NCI-H128 (cell line): ENCODE measurements around the gene ARHGAP18.

Source experiments
- DNase-seq: peaks from one replicate; lab custom pipeline; 2025; ENCODE audit not compliant: unreplicated experiment; lab: John Stamatoyannopoulos, UW

The ARHGAP18 gene

DNA sequence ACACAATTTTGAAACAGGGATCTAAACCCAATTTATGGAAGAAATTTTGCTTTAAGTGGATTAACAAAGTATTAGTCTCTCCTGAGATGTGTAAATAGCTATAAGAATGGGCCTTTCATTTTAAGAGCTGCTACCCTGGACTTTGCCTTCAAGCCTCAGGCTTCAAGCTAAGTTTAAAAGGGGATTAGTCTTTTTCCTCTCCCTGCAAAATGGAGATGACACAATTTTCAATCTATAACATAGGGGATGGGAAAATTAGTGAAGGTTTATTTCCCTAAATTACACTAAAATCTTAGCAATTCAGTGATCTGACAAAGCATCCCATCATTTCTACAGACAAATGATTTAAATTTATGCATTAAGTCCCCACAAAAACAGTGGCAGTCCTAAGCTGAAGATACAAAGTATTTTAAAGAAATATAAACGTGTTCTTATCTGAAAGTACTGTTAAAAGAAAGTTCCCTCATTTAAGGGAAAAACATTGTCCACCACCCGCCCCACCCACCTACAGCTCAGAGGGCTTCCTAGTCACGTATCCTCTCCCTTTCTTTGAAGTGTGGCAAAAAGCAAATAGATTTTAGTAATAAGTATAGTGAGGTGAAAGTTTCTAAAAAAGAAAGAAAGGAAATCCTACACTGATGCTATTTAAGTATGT lies 14.5 kb downstream of the ARHGAP18 start:
- DNase-seq = no peak

GRCh38 chr6:129694036-129694435 lies 15.9 kb downstream of the ARHGAP18 start:
- no peak for DNase-seq

- DNase-seq = no peak
Measured at GRCh38 chr6:129692467-129692866, 17.5 kb downstream of the ARHGAP18 start.

- DNase-seq = no peak
Measured at GRCh38 chr6:129691709-129692108, 18.3 kb downstream of the ARHGAP18 start.

DNA sequence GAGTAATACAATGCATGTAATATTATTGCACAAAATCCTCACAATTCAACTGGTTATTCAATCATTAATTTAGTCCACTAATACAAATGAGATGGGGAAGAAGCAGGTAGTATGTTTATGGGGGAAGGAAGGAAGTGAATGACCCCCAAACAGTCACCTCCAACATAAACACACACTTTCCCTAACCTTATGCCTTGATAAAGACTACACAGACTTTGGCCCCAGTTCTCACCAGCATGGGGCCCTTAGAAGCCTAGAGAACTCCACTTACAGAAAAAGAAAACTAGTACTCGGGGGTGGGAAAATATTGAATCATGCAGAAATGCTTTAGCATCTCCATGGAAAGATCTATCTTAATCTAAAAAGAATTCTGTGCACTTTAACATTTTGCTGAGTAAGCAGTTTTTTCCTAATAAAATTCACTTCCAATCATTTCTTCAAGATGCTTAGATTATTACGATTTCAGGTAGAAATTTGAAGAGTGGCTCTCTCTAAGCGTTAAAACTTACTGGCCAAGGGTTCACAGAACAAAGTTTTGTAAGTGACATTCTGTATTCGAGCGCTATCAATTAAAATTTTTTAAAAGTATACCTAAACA lies 18.8 kb downstream of the ARHGAP18 start:
- DNase-seq = no peak

- DNase-seq = no peak
Measured at GRCh38 chr6:129686941-129687627, 22.9 kb downstream of the ARHGAP18 start.

- DNase-seq = no peak
Measured at GRCh38 chr6:129685662-129686031, 24.3 kb downstream of the ARHGAP18 start.

GRCh38 chr6:129684903-129685661 lies 24.9 kb downstream of the ARHGAP18 start:
- no peak for DNase-seq

DNA sequence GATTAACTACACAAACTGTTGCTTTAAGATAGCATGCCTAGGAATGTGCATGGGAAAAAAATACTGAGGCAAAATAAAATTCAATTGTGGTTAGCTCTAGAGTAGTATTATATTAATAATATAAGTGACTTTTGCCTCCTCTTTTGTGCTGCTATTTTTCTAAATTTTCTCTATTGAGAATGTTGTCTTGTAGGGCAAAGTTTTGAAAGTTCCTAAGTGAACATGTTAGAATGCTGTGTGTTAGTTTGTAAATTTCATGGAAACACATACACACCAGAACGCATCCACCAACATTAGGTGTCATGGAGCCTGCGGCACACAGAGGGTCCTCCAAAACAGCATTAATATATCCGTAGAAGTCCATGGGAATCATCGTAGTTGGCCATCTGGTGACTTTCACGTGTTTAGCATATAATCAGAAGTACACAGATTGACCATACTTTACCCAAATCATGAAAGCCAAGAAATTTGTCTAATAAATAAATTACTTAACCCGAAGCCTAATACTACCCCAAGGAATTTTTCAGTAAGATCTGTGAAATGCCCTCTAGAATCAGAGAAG lies 25.6 kb downstream of the ARHGAP18 start:
- DNase-seq = no peak

- DNase-seq = no peak
Measured at GRCh38 chr6:129683601-129684322, 26.2 kb downstream of the ARHGAP18 start.

- DNase-seq = no peak
Measured at GRCh38 chr6:129681913-129682205, 28.1 kb downstream of the ARHGAP18 start.

DNA sequence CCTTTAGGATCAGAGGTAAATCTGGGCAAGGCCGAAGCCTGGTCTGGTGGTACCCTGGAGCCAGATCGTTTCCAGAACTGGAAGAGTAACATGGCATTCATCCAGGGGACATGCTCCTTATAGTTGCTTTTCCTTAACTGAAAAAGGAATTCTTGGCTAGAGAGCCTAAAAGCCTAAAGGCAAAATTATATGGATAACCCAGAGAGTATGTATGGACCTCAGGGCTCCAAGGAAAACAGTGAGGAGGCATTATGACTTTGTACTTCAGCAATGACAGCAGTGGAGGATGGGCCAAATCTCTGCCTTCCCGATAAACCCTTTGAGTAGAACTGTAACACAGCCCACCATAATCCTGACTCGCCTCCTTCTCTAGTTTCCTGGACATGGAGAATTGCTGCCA lies 29.3 kb downstream of the ARHGAP18 start:
- no peak for DNase-seq

DNA sequence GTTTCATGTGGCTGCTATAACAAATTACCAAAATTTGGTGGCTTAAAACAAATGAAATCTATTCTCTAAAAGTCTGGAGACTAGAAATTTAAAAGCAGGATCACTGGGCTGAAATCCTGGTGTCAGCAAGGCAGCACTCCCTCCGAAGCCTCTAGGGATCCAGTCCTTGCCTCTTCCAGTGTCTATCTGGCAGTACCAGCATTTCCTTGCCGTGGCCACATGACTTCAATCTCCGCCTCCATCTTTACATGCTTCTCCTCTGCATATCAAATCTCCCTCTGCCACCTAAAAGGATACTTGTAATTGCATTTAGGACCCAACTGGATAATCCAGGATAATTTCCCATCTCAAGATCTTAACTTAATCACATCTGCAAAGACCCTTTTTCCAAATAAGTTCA lies 30.2 kb downstream of the ARHGAP18 start:
- DNase-seq = no peak

DNA sequence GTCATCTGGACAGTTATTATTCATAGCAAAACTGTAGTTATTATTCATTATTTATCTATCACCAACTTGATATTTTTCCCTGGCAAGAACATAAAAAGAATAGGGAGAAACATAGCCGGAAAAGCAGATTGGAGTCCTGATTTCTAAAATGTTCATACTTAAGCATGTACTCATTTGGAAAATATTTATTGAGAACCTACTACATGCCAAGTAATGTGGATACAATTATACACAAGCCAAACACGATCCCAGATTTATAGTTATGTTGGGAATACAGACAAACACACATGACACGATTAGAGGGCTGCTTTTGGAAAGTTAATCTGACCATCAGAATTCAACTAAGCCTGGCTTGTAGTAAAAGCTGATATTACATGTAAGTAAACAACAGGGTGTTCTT lies 30.7 kb downstream of the ARHGAP18 start:
- no peak for DNase-seq

GRCh38 chr6:129678463-129678862 lies 31.5 kb downstream of the ARHGAP18 start:
- no peak for DNase-seq

DNA sequence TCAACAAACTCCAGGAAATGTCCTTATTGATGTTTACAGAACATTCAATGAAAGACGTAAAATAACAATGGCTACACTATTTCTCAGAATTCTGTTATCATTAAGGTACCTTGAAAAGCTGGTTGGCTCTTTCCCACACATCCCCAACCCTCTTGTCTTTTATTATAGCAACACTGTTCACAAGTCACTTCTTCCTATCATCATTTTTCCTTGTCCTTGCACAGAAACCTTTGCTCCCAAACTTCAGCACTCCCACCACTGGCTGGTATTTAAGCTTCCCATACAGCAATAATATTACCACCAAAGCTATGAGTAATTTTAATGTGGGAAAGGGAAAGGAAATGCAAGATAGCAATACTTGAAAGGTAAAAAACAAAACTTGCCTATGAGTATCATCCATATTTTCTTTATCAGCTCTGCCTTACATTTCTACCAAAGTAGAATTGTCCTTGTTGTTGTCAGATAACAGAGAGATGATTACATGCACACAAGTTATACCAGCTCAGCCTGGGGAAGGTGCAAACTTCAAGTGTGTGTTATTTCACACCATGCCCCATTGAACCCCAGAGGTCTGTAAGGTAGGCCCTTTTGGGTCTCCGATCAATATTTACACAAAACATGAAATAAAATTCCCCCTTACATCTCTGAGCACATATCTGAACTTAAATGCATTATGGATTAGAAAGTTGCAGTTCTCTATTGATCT lies 32.2 kb downstream of the ARHGAP18 start:
- DNase-seq = no peak

- DNase-seq = no peak
Measured at GRCh38 chr6:129675669-129676472, 34.1 kb downstream of the ARHGAP18 start.

DNA sequence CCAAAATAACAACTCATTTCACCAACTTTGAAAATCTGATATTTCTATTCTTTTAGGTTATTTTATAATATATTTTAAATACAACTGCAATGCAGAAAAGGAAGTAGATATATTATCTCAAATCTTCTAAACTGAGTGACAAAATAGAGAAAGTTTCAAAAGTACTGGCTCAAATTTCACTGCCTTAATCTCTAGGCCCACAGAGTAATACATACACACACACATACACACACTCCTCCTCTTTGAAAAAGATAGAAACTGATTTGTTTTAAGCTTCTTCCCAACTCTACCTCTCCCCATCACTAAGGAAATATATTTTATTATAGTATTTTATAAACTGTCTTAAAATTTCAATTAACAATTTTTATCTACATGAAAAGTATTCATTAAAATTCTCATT lies 36.2 kb downstream of the ARHGAP18 start:
- DNase-seq = no peak

- no peak for DNase-seq
Measured at GRCh38 chr6:129672881-129673631, 36.9 kb downstream of the ARHGAP18 start.
